EH (cell line): ENCODE measurements around the gene ZNF385B.

Source experiments
- DNase-seq: peaks from one replicate; pipeline ENCODE4 v3.0.0-alpha.2; 2015; ENCODE audit warnings: low read depth

The ZNF385B gene

DNA sequence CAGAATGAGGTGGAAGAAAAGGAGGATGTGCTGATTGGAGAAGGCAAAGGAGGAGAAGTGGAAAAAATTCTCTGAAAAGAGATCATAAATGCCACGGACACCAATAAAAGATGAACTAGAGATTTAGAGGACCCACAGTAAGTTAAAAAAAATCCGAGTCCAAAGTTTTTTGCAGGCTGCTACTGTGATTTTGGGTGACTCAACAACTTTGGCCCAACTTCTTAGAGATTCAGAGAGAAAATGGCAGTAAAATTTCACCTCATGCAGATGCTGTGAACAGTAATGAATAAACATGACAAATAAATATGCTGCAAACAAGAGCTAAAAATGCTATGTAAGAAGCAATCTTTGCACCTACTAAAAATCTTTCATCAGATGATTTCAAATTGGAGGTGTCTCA lies 419.9 kb downstream of the ZNF385B start:
- peak; percentile 32 for DNase-seq

DNA sequence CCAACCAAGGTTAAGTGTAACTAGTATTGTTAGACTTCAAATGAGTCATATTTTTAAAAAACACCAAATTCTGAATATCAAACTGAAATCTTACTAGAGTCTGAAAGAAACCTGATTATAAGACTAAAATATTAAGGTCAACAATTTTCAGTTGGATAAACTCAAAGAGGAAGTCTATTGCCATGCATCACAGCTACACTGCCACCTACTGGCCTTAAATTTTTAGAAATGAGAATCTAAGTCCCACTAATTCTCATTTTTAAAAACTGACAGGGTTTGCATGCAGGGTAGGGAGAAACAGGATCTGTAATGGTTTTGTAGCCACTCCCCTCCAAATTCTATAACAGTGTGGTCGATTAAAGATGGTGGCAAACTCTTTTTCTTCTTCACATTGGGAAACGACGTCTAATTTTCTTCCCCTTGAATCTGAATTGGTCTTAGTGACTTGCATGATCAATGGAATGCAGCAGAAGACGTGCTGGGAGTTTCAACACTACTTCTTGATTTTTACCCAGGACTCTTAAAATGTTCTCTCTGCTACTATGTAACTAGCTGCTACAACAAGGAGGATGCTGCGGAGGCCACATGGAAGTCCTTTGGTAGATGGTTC lies 420.7 kb downstream of the ZNF385B start:
- DNase-seq = peak; percentile 30

DNA sequence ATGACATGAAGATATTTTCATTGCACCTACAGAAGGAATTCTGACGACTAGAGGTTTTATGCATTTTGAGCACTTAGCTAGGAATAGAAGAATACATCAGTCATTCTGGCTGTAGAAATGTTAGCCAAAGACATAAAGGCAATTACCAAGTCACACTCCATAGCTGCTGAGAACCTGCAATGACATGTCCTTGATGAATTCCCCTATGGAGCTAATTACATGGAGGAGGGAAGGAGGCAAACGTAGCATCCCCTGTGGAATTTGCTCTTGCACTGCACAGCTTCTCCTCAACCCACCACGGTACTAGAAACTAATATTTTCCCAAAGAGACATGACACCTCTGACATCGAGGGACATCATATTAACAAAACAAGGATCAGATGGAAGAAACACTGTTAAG lies 422.8 kb downstream of the ZNF385B start:
- DNase-seq = no peak

DNA sequence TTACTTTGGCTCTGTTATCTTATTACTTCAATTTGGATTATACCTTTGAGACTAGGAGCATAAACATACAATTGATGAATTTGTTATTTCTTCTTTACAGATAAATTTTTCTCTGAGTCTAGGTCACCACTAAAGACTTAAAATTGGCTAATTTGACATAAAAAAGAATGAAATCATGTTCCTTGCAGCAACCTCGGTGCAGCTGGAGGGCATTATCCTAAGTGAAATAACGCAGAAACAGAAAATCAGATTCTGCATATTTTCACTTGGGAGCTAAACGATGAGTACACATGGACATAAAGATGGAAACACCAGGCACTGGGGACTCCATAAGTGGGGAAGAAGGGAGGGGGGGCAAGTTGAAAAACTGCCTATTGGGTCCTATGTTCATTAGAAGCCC lies 424.0 kb downstream of the ZNF385B start:
- no peak for DNase-seq

DNA sequence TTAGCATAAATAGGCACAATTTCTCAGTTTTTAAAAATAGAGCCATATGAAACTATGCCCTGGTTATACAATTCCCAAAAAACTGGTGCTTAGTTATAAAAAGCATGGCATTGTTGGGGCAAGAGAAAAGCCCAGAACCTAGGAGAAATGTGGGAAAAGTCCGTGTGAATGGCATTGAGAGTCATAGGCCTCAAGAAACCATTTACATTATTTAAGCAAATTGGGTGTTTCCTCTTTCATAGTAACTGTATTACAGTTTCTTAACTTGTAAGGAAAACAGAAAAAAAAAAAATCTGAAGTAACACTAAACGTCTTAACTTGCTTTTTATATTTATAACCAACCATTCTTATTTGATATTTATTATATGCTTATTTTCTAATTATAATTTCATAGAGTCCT lies 425.8 kb downstream of the ZNF385B start:
- no peak for DNase-seq

DNA sequence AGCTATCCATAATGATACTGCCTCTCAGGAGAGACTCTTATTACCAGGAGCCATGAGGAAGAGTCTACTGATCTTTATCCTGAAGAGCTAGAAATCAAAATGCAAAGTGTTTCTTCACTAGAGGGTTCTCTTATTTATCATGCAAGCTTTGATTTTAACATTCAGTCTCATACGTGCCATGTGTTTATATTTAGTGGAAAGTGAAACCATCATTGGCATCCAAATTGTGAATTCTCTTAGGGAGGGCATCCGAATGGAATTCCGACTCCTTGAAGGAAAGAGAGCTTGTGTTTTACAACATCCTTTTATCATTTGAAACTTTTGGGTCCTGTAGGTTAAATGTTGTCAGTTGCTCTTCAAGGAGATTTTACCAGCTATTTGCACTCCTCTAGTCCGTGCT lies 426.4 kb downstream of the ZNF385B start:
- DNase-seq = peak; percentile 58

DNA sequence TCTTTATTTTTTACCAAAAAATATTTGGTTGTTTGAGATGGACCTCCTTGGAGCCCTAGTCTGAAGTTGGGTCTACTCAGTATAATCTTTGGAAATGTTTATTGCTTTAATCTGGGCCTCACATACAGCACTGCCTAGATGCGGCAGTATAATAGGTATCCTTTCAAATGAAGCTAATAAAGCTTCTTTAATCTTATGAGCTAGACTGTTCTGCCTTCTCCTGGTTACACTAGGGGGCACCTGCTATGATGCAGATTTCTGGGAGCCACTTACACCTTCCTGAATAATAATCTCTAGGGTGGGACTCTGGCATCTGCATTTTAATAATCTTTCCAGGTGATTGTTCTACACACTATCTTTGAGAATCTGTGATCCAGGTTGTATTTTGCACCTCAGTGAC lies 427.1 kb downstream of the ZNF385B start:
- DNase-seq = no peak

DNA sequence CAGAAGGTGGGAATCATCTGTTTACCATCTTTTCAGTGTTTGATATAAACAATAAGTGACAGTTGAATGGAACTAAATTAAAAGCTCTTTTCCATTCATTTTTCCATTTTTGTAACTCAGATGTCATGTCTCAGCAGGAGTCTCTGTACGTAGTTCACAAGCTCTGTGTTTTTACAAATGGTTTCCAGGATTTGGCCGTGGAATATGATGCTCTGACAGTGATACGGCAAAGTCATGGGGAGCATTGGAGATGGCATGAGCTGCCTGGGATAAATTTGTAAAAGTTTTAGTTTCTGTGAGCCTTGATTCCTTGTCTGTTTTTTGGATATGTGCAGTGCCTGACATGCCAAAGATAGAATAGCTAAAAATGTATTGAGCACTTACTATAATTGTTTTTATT lies 428.7 kb downstream of the ZNF385B start:
- DNase-seq = no peak

DNA sequence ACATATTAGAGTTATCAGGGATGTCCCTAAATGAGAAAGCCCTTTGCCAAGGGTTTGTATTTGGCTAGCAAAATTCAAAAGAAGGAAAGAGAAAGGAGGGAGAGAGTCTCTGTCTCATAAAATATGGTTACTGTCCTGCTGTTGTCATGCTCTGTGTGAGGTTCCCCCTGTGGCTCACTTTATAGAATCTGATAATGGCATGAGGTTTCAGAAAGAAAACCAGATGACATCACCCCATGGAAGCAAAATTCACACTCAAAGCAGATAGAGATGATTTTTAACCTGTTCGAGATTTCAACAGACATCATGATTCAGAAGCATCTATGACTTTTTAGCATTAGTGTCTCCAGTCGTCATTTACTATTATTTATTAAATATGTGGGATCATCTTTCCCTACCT lies 431.8 kb downstream of the ZNF385B start:
- peak; percentile 12 for DNase-seq

DNA sequence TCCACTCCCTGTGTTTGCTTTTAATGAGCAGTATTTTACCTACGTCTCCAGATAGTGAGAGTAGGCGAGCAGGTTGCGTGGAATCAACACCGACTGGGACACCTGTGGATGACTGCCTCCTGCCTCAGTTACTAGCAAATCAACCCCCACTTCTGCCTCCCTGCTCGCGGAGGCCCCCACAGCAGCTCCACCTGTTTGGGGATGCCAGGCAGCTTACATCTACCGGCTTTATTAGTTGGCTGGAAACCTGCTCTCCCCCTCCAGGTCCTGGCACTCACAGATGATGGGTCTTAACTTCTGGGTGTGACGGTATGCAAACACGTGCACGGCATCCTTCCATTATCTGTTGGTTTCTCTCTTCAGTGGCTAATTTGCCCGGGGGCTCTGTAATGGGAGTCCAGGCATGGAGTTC lies 432.3 kb downstream of the ZNF385B start:
- DNase-seq = peak; percentile 35

DNA sequence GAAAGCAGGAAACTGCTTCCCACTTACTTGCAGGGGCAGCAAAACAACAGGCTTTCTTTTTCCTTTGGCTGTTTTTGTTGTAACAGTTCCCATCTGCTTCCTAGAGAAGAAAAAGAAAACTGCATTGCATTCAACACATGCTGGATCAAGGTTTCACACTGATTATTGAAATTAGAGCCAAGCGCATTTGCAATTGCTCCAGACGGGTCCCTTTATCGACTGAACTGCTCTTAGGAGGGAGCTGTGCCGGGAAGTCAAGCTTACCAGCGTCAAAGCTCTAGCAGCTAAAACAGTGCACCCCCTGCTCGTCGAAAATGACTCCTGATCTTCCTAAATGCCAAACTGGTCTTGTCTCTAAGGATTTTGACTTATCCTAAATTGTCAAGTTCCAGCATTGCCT lies 432.8 kb downstream of the ZNF385B start:
- peak; percentile 12 for DNase-seq

DNA sequence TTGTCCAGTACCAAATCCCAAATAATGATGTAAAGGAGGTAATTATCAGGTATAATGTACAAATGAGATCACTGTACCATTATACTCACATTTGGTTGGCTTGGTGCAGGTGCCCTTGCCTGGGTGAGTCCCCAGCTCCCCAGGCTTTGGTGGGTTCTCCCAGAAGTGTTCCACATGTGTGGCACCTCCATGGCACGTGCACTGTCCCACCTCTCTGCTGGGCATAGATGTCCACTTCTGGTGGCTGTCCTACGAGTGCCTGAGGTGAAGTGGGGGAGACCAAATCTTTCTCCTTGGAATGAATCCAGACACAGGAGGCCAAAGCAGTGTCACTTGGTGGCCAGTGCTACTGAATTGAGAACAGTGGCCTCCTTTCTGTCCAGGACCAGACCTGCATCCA lies 434.3 kb downstream of the ZNF385B start:
- no peak for DNase-seq

DNA sequence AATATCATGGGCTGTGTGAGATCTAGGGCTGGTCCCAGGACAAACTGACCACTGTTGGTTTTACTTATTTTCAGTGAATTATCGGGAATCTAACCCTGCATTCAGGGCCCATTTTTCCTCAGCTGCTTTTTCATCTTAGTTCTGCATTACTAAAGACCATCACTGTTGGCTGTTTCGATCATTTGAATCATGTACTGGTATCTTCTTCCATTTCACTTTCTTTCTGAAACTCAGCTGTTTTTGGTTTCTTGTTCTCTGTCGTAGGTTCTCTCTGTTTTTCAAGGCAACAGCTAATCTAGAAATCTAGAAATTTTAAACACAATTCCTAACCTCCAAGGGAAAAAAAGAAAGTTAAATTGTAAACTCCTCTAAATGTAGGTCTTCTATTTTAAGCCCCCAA lies 436.8 kb downstream of the ZNF385B start:
- DNase-seq = no peak

DNA sequence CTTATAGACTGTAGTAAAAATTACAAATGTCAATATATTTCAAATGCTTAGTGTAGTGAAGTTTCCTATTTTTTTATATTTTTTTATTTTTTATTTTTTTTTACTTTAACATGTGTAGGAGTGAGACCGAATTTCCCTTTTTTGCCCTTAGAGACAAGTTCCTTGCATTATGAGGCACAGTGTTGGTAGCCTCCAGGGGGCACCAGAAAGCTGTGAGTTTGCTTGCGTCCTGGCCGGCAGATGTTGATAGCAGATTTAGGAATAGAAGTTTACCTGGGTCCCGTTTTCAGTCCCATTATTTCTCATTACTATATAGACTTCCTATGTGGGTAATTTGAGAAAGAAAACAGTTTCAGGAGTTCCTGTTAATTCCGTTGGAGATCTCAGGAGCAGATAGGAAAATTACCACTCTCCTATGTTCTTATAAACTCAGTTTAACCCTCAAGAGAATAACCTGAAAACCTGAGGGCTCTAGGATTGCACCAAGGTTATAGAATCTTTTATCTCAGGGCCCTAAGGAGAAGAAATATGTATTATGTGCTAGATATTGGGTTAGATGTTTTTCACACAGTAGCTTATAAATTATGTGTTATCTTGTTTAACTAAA lies 439.3 kb downstream of the ZNF385B start:
- DNase-seq = peak; percentile 77

DNA sequence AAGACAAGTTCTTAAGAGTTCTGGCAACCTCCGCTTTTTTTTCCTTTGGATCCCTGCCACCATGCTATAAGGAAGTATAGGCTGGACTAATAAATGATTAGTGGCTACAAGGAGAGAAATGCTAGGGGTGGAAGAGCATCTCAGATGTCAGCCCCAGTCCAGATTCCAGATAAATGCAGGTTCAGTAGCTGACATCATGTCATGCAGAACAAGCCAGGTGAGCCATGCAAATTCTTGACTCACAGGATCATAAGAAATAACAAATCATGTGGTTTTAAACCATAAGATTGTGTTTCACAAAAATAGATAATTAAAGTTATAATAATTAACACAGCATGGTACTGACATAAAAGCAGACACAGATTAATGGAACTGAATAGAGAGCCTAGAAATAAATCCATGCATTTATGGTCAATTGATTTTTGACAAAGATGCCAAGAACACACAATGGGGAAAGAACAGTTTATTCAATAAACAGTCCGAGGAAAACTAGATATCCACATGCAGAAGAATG lies 443.9 kb downstream of the ZNF385B start:
- DNase-seq = no peak

DNA sequence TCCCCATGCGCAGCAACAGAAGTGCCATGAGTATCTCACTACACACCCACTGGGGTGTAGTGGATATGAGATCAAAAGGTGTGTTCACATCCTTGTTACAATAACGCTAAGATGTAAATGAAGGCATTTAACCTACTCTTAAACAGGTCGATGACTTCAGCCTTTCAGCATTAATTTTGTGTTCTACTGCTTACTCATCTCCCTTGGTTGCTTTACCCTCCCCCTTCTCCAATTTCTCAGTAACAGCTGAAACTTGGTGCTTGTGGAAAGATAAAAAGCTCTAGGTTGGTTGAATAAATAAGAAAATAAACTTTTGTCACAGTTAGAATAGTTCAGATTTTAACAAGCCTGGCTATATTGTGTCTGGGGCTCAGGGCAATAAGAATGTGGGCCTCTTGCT lies 449.3 kb downstream of the ZNF385B start:
- DNase-seq = peak; percentile 26

DNA sequence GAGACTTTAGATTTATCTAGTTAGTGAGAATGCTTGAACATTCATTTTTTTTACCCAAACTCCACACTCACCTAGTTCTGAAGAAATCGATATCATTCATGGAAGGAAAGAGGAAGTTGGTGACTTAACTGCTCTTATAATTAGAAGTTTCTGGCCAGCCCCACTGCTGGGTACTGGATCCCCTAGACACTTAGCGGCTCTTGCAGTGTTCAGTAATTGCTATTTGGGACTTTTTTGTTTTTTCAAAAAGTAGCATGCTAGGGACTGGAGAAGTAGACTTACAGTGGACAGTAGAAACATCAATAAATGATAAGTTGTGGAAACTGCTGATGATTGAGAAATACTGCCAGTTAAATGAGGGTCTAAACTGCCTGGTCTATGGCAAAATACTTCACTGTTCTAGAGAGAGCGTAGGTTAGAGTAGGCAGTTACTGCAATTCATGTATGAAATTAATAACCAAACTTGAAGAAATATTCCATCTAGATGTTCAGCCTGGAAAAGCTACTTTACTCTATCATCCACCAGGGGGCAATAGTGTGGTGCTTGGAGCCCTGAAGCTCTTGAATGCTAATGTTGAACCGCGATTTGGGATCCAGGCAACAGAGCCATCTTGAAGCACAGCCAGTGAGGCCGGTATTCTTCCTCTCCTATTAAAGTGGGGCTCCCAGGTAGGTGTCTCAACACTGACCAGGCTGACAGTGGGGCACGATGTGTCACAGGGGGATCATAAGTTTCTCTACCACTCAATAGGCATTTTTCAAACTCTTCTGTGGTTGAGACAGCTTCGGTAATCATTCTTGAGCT lies 450.7 kb downstream of the ZNF385B start:
- DNase-seq = peak; percentile 70

DNA sequence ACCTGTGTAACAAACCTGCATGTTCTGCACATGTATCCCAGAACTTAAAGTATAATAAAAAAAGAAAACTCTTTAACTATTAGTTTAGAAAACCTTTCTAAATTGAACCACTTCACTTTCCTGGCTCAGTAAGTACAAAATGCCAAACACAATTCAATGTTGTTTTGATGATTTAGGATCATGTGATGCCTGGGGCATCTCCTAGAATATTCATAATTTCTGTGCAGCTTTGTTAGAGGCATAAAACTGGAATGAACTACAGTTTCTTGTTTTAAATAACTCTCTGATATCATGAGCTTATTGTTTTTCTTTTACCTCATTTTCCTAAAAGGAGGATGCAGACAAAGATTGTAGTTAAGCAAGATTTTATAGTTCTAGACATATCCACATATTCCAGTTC lies 457.8 kb downstream of the ZNF385B start:
- no peak for DNase-seq

DNA sequence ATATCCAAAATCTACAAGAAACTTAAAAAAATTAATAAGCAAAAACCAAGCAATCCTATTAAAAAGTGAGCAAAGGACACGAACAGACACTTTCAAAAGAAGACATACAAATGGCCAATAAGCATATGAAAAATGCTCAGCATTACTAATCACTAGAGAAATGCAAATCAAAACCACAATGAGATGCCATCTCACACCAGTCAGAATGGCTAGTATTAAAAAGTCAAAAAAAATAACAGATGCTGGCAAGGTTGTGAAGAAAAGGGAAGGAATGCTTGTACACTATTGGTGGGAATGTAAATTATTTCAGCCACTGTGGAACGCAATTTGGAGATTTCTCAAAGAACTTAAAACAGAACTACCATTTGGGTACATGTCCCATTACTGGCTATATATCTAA lies 467.9 kb downstream of the ZNF385B start:
- peak; percentile 63 for DNase-seq
